ENCODE measurements around the gene PCNP.

DNA sequence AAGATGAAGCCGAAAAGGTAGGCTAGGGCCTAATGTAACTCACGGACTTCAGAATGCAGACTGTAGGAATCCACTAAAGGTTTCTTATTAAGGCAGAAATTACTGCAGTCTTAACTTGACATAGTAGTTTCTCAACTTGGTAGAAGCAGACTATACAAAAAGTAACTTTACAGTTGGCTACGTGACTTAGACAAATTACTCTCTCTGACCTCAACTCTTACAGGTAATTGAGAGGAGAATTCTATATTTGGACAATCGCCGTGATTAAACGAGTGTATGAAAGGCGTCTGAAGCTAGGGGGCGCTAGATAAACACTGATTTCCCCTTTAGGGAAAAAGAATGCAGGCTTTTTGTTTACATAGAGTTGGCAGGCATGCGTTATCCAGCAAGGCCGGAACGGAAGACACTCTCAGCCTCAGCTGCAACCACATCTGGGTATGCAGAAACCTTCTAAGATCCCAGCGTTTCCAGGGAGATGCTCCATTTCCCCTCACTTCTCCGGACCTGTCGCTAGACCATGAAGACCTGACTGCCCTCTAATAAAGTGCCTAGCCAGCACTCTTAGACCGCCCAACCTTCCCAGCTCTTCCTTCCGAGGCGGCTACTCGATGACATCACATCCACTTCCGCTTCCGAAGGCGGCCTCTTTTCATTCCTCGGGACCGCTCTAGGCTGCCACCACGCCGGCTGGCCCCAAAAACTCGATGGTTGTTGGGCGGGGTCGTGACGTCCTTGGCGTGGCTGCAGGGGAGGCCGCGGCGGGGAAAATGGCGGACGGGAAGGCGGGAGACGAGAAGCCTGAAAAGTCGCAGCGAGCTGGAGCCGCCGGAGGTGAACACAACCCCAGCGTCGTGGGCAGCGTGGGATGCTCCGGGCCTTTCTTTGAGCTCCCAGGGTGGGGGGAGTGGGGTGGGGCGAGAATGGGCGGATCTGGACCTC, at the start of gene PCNP:
- TF ChIP-seq, protein P1, sequence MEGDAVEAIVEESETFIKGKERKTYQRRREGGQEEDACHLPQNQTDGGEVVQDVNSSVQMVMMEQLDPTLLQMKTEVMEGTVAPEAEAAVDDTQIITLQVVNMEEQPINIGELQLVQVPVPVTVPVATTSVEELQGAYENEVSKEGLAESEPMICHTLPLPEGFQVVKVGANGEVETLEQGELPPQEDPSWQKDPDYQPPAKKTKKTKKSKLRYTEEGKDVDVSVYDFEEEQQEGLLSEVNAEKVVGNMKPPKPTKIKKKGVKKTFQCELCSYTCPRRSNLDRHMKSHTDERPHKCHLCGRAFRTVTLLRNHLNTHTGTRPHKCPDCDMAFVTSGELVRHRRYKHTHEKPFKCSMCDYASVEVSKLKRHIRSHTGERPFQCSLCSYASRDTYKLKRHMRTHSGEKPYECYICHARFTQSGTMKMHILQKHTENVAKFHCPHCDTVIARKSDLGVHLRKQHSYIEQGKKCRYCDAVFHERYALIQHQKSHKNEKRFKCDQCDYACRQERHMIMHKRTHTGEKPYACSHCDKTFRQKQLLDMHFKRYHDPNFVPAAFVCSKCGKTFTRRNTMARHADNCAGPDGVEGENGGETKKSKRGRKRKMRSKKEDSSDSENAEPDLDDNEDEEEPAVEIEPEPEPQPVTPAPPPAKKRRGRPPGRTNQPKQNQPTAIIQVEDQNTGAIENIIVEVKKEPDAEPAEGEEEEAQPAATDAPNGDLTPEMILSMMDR (IDR thresholded peaks at IDR 0.05) = peak; percentile 93
- peak; percentile 3; the same call in 1 of the 2 replicates for TF ChIP-seq TCF12 (IDR thresholded peaks at IDR 0.05)
- TF ChIP-seq USF2 (IDR thresholded peaks at IDR 0.05; ENCODE audit: borderline replicate concordance, low read depth, low read length) = no peak
- TF ChIP-seq CHD2 (IDR thresholded peaks at IDR 0.05; ENCODE audit: low read length, partially characterized antibody) = no peak
- peak; percentile 90 for TF ChIP-seq POLR2AphosphoS5 (IDR thresholded peaks at IDR 0.05; ENCODE audit: low read depth, low read length)
- peak; percentile 99 for TF ChIP-seq GABPA (IDR thresholded peaks at IDR 0.05; ENCODE audit: low read depth)
- TF ChIP-seq NRF1 (IDR thresholded peaks at IDR 0.05; ENCODE audit: low read depth, low read length) = no peak
- 0 out of 2 replicates have a peak, but pooled peaks have one; percentile 34 for TF ChIP-seq TEAD4 (IDR thresholded peaks at IDR 0.05; ENCODE audit: borderline replicate concordance, insufficient read depth)
